Activated naive CD4-positive, alpha-beta T cell treated with anti-CD3 and anti-CD28 coated beads, Interleukin-2, amount 50 U/mL, for 16 hours (primary cell): ENCODE measurements around the gene RGS18.
"Not testable (repeated sequence)": the region's sequence is repeated elsewhere in the genome, so short reads cannot be mapped to it uniquely, and the experiment has no call there.

Experiments
- DNase-seq: peaks from one replicate; pipeline ENCODE4 v3.0.0-alpha.2; 2020

The RGS18 gene

GRCh38 chr1:192158181-192158580, at the start of gene RGS18:
Gene RGS18 (plus strand): TSS chr1:192158462. CDS start chr1:192158638, 176 bp downstream.
- no peak for DNase-seq

DNA sequence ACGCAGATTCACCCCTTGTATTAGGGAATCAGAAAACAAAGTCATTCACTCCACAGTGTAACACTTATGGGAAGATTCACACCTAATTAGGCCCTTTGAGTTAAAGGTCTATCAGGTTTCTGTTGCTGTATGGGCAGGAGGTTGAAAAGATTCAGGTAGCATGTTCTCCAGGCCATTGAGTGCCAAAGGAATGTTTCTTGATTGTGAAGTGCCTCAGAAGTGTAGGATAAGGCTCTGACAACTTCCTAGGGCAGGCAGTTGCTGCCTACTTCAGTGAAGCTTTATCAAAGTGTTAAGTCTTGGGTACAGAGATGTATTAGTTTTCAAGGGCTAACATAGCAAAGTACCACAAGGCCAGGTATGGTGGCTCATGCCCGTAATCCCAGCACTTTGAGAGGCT, 48.7 kb upstream of the RGS18 start:
- no peak for DNase-seq

GRCh38 chr1:192115000-192115399, 43.3 kb upstream of the RGS18 start:
- no peak for DNase-seq

- no peak for DNase-seq
Observed at GRCh38 chr1:192118881-192119405, 39.3 kb upstream of the RGS18 start.

DNA sequence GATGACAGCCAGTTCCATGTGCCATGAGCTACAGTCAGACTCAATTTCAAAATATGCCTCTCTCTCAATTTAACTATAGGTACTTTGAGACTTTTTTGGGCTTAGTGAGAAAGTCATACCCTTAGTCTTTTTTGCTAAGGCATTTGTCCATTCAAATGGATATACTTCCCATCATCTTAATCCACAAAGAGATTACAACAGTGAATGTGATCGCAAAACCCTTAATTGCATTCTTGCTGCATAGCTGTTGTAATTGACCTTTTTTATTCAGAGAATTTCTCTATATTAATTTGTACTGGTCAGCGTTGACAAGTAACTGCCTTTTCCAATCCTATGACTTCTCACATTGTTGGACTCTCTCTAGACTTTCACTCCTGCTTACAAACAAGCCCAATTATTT, 38.6 kb upstream of the RGS18 start:
- DNase-seq: no peak

DNA sequence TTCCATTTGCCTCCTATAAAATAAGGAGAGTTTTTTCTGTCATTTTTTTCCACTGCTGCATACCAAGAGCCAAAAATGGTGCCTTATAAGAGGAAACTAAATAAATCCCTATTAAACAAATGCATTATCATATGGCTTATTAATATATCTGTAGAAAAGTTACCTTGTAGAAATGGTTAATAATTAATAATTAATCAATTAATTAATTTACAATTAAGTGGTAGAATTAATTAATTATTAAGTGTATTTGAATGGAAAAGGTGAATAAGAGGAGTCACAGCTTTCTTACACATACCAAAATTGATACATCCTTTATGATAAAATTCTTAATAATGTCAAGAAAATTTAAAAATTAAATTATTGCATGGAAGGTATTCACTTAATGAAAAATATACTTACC, 35.6 kb upstream of the RGS18 start:
- DNase-seq: no peak

DNA sequence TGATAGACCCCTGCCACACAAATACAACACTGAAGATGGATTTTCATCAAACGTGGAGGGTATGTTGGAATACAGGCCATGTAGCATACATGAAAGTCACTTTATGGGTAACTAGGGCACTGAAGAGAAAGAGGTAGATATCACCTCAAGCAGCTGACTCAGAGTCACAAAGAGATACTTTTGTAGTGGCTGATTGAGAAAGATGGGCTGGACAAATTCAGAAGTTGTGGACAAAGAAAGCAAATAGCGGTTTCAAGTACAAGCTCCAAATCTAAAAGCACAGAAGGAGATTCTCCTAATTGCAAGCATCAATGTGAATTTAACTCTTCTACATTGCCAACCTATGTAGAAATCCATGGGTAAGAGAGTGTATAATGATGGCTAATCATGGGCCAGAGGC, 35.0 kb upstream of the RGS18 start:
- DNase-seq: no peak

- no peak for DNase-seq
Observed at GRCh38 chr1:192126030-192126619, 32.1 kb upstream of the RGS18 start.

- no peak for DNase-seq
Observed at GRCh38 chr1:192130175-192130574, 28.1 kb upstream of the RGS18 start.

GRCh38 chr1:192130865-192131264, 27.4 kb upstream of the RGS18 start:
- DNase-seq: not testable (repeated sequence)

- no peak for DNase-seq
Observed at GRCh38 chr1:192131914-192132313, 26.3 kb upstream of the RGS18 start.

GRCh38 chr1:192133350-192133926, 24.8 kb upstream of the RGS18 start:
- no peak for DNase-seq

DNA sequence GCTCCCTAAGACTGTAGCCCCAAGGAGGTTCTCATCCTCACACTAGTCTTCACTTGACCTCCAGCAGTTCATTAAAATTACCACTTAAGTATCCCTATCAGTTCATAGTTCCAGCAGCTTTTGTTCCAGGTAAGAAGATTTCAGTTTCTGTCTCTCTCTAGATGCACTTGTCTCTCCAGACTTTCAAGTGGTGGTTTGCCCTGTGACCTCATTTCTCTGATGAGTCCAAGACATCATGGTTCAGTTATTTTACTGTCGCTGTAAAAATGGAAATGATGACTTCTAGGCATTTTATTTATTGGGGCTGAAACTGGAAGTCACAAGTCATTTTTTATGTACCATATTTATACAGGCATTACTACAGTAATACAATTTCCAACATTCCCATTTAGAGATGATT, 17.9 kb upstream of the RGS18 start:
- DNase-seq: no peak

GRCh38 chr1:192147221-192147620, 11.0 kb upstream of the RGS18 start:
- no peak for DNase-seq

- no peak for DNase-seq
Observed at GRCh38 chr1:192147696-192148095, 10.6 kb upstream of the RGS18 start.

- DNase-seq: no peak
Observed at GRCh38 chr1:192151176-192151575, 7.1 kb upstream of the RGS18 start.

DNA sequence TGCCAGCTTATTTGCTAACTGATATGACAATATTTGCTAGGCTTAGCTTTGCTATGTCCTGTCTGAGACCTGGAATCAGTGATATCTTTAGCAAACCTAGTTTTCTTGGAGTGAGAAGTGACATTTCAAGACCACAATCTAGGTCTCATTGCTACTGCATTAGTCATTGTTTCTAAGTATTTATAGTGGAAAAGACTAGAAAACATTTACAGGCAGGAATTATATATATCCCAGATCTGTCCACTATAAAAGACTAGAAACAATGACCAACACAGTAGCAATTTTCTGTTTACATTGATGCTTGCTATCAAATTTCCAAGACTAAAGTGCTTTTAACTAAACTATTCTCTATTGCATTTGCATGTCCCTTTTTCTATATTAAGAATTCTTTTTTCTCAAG, 5.0 kb upstream of the RGS18 start:
- no peak for DNase-seq

GRCh38 chr1:192157067-192157466, 1.2 kb upstream of the RGS18 start:
- DNase-seq: no peak

DNA sequence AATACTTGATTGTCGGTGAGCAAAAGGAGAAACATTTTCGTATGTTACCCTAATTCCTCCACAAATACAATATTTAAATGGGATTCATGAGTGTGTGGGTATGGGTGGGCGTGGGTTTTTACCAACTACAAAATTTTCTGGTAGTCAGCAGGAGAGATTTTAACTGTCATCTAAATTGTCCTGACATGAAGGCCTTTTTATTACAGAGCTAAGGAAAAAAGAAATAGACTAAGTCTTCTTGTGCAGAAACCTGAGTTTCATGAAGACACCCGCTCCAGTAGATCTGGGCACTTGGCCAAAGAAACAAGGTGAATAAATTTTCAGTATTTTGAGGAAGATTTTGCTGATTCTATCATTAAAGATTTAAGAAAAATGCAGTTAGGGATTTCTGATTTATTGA, 752 bp downstream of the RGS18 start:
- no peak for DNase-seq

GRCh38 chr1:192159781-192160180, 1.5 kb downstream of the RGS18 start:
- DNase-seq: no peak

DNA sequence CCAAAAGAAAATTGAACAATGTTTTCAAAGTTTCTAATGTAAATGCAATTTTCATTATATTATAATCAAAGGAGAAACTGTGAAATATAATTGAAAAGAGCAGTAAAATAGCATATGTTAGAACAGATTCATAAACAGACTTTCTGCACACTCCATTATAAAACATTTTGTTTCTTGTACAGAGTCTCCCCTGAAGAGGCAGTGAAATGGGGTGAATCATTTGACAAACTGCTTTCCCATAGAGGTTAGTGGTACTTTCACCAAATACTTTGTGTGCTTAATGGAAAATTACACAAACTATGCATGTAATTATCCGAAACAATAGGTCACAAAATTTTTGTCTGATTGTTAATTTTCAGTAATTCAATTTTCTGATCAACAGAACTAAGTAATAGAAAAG, 1.9 kb downstream of the RGS18 start:
- no peak for DNase-seq

DNA sequence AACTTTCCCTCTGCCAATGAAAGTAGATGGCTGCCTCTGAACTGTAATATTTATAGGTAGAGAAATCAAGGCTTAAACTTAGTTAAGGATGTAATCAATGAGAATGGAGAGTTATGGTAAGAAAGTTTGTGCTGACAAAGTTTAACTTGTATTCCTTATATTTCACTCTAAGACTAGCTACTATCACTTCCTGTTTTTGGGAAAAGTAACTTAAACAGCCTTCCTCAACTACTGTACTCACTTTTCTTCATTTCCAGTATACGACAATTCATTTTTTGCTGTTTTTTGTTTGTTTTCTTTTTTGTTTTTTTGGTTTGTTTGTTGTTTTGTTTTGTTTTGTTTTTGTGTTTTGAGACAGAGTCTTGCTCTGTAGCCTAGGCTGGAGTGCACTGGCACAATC, 3.7 kb downstream of the RGS18 start:
- no peak for DNase-seq

DNA sequence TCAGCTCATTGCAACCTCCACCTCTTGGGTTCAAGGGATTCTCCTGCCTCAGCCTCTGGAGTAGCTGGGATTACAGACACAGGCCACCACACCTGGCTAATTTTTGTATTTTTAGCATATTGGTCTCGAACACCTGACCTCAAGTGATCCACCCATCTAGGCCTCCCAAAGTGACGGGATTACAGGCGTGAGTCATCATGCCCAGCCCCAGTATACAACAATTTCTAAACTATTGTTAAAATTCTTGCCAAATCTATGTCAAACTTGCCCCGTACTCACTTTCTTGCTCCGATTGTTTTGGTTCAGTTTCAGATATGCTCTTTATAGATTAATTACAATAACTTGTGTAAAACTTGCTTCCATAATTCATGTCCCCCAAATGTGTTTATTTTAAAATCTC, 4.1 kb downstream of the RGS18 start:
- no peak for DNase-seq

GRCh38 chr1:192165002-192165401, 6.7 kb downstream of the RGS18 start:
- not testable (repeated sequence) for DNase-seq

DNA sequence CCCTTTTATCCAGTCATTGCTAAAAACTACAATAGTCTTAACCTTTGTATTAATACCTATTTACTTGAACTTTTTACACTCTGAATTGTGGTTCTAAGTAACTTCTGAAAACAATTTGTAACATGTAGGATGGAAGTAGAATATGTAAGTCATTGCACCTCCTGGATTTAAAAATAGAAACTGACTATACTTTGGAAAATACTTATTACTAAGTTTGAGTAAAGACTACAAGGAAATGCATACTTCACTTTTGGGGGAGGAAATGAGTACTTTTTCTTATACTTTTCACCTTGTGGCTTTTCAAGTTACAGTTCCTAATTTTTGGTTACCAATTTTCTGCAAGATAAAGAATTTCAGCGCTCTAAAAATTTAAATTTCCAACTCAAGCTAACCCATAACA, 8.7 kb downstream of the RGS18 start:
- no peak for DNase-seq
